Left lobe of liver (tissue), 2 donors: ENCODE data around the gene UBQLN3. TPM values are rescaled to one million over a fixed set of nuclear protein-coding genes. Genes with fewer than 3 reads are reported as not detected.

Source experiments
- ATAC-seq: fragments of 200-7000 bp; cut with Tn5 transposase; one replicate; pipeline ENCODE4 v1.9.1; 2020; ENCODE audit warnings: mild to moderate bottlenecking, moderate library complexity
- DNase-seq: peaks from one replicate; pipeline ENCODE4 v3.0.0-alpha.2; 2020; ENCODE audit warnings: low spot score
- total RNA-seq: library from RNA; stranded (reverse); gene quantifications from one replicate; pipeline ENCODE4 v1.2.1, GENCODE V29; 2021
- donor health status: DM: no; HTN: no; CAD: no; lungs with moderate emphysema.
- donor health status: DM: no; HTN: yes; CAD: no.

Gene UBQLN3
- not detected for total RNA-seq

DNA sequence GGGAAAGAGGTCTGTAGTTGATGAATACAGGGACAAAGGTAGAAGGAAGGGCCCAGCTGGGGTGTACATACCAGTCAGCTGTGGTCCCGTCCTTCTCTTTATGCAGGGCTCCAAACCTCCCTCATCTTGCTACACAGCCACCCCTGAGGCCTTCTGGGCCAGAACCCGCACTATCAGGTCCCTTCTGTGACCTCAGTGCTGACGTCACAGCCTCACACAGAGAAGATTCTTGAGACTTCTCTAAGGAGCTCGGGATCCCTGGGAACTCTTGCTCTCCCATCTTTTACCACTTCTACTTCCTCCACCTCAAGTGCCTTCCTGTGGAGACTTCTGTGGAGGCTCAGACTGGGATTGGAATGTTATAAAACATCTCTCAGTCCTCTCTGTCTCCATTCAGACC lies at the start of gene UBQLN3:
Gene UBQLN3 (minus strand): TSS at position 155 of the 400 bp plus-strand sequence. CDS start 399 bp downstream, outside the sequence.
- ATAC-seq (no peak), DNase-seq (no peak)

DNA sequence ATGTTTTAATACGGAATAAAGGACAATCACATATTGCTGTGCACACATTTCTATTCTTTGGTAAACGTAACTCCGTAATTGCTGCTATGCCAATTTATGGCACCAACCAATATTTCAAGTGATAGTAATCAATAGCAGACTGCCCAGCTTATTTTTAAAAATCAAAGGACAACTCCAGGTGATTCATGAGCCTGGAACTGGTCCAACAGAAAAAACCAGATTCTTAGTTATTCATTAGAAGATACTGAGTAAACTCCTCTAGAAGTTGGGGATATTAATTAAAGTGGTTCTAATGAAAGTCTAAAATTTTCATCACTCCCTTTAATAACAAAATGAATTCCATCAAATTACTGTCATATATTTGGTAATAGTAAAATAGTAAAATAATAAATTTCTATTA lies 48.0 kb upstream of the UBQLN3 start:
- no peak for DNase-seq
- no peak for ATAC-seq

DNA sequence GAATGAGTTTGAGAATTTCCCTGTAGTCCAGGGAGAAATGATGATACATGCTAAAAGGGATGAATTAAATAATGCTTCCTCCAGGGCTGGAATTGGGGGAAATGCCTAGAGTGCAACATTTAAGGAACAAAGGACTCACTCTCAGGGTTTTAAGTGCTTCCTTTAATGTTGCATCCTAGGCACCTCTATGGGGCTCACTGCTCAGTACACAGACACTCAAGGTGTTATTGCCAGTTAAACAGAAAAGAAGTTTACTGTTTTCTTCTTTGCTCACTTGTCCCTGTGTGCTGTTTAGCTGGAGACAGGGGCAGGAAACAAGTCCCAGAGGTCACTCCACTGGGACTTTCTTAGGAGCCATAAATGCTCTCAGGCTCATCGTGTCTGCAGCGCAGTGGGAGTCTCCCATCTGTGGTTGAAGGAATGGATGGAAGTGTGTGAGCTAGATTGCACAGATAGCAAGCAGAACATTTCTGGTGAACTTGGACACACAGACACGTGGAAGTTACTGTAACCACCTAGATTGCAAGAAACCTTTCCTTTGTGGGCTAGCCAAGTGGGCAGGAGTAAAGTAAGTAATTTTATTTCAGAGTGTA lies 46.9 kb upstream of the UBQLN3 start:
- DNase-seq = no peak

DNA sequence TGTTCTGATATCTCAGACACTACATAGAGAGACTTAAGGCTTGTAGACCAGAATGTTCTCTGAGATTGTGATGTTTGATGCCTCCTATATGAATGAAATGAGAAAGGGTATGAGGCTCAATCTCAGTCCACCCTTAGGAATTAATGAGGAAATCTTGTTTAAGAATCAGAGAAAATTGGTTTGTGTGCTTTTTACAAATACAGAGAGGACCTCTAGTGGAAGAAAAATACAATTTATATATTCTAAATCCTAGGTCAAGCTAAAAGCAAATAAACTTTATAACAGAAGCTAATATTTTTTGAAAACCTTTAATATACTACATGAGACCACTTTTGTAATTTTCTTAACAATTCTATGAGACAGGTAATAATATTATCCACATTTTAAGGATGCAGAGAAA lies 43.6 kb upstream of the UBQLN3 start:
- DNase-seq = no peak
- ATAC-seq = no peak

More for the DNA sequence above, 46.9 kb upstream of the UBQLN3 start:
- no peak for ATAC-seq

DNA sequence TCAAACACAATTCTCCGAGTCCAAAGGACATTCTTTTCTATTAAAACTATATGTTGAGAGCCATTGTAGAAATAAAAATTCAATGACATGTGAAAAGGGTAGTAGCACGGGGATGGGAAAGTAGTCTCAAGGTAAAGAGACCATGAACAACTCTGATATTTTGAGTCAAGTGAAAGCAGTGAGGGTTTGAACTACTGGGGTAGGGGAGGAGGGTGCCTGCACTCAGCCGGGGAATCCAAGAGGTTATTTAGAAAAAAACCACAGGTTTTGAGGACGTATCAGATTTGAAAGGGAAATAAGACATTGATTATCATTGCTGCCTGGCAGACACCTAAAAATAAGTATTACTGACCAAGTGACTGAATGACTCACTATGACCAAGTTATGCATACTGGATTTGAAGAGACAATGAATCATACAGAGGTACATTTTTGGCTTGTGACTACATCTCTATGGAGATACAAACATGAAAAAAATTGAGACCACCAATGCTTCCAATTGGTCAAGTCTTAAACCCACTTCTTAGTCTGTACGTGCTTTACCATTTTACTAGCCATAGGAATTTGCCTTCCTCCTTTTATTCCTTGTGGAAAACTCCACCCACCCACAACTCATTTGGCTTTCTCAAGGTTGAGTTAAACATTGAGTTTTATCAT lies 40.8 kb upstream of the UBQLN3 start:
- DNase-seq (no peak), ATAC-seq (no peak)

- DNase-seq (no peak), ATAC-seq (no peak)
These were observed 38.7 kb upstream of the UBQLN3 start, which contains the start of gene OR52H1 for GRCh38 chr11:5548440-5548839. TSS of gene OR52H1 (minus strand) at chr11:5548540. CDS start at chr11:5545505, 3,035 bp downstream.

GRCh38 chr11:5547982-5548381 lies 38.2 kb upstream of the UBQLN3 start:
- ATAC-seq (no peak), DNase-seq (no peak)

DNA sequence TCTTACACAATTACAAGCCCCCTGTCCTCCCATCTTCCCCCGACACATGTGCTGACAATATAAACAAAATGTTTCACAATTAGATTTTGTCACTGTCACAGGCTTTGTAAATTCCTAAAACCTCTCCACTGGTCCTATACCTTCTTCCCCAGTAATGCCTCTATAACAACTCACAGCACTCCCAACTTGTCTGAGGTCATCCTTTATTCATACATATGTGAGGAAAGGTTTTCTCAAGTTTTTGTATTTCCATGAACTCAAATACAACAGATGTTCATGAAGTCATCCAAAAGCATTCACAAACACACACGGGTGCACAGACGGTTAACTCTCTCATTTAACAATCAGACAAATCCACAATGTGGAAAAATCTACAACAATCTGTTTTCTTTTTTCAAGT lies 36.7 kb upstream of the UBQLN3 start:
- no peak for ATAC-seq
- no peak for DNase-seq

GRCh38 chr11:5541427-5541826 lies 31.7 kb upstream of the UBQLN3 start:
- ATAC-seq (no peak), DNase-seq (no peak)

GRCh38 chr11:5536482-5536881 lies 26.7 kb upstream of the UBQLN3 start:
- ATAC-seq (no peak), DNase-seq (no peak)

DNA sequence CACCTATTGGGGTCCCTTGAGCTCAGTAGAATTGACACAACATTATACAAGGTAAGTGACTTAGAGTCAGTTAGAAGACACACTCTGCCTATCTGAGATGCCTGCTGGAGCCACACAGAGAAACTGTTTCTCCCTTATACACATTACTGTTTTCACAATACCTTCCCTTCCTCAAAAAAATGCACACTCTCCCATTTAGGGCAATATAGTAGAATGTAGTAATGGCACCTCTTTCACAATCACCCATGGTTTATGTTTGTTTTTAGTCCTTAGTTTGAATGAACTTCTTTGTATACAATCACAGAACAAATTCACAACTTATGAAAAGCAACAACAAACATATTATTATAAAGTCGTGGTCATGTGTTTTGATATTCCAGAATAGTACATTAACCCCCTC lies 24.3 kb upstream of the UBQLN3 start:
- ATAC-seq = no peak
- DNase-seq = no peak

GRCh38 chr11:5531053-5531831 lies 21.5 kb upstream of the UBQLN3 start:
- DNase-seq = no peak
- ATAC-seq = no peak

DNA sequence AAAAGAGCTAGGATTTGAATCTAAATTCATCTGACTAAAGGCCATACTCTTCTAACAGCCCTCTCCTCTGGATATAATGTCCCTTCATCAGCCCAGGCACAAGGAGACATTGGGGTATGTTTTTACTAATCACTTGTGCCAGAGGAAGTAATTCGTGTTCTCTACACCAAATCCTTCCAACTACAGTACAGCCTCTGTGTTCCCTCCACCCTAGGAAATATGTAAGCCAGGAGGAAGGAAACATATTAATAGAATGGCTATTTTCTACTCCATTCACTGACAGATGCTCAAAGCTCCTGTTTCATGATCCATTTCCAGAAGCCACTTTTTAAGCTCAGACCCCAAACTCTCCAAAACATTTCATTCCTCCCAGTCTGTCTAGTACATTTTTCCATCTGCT lies 18.7 kb upstream of the UBQLN3 start:
- no peak for DNase-seq
- ATAC-seq = no peak

DNA sequence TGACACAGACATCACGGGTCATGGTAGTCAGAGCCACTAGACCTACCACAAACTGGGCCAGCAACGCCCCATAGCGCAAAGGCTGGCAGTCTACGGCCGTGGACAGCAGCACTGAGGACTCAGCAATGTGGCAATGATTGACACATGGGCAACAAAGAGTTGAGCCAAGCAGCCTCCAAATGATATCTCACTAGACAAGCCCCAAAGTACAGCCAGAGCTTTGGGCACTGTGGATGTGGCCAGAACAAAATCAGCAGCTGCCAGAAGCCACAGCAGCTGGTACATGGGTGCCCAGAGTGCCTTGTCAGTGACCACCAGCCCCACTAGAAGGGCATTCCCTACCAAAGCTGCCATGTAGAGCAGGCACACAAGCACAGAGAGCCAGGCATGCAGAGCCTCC lies 18.0 kb upstream of the UBQLN3 start:
- DNase-seq (no peak), ATAC-seq (no peak)

- ATAC-seq (no peak), DNase-seq (no peak)
These were observed 15.0 kb upstream of the UBQLN3 start for GRCh38 chr11:5524756-5525155.

DNA sequence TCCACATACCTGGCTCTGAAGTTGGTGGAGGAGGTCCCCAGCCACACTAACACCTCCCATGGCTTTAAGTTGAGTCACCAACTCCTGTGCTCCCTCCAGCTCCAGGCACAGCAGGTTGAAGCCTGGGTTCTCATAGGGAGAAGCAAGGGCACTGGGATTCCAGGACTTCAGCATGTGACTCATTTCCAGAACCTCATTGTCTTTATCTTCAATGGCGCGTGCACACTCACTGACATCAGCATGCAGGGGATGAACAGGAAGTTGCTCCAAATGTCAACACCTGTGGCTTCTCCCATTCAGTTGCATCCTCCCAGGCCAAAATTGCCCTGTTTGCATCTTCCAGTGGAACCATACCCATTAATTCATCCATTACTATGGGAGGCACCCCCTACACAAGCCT lies 12.6 kb upstream of the UBQLN3 start:
- DNase-seq (no peak), ATAC-seq (no peak)

DNA sequence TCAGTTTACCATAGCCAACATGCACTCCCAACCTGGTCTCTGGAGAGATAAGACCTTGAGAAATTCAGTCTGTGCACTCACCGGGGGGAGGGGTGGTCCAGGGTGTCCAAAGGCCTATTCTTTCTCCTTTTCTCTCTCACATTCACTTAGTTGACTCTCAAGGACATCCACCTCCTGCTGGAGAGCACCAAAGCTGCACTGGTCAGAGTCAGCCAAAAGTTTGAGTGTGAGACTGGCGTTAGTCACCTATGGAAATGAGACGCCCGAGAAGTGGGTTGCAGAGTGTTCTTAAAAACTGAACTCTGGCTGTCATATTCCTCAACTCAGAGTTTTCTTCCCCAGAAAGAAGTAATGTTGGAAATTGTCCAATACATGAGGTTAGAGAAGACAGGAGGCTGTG lies 11.8 kb upstream of the UBQLN3 start:
- no peak for ATAC-seq

DNA sequence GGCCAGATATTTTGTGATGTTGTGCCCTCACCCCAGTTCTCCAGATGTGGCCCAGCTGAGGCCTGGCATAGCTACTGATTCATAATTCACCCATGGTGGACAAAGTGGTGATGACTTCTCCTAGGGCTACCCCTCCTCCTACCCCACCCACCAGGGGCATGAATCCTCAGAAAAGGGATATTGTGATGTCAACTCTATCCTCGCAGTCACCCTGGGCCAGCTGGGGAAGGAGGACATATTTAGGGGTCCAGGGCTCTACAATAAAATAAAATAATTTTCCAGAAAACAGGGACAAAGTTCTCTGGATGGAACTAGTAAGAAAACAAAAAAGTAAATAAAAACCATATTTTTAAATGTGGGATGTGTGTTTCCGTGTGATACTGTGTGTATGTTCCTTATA lies 6.8 kb upstream of the UBQLN3 start, which contains the start of gene UBQLNL:
Gene UBQLNL (minus strand): TSS at position 101 of the 400 bp plus-strand sequence. CDS start 258 bp downstream, outside the sequence.
- DNase-seq (no peak), ATAC-seq (no peak)

More for the DNA sequence above, 11.8 kb upstream of the UBQLN3 start:
- DNase-seq = no peak

DNA sequence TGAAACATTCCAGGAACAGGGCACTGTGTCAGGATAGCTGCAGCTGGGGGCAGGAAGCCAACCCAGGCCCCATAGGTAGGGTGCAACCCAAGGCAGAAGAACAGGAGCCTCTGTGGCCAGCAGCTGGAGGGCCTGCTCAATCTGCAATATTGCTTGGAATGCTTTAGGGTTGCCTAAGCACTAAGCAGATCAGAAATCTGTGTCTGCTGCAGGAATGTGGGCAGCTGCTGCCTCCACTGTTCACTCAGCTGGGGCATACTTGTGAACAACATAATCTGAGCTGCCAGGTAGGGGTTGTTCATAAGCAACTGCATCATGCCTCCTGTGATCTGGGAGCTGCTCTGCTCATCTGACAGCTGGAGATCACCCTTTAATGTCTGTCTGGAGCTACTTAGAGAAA lies 5.1 kb upstream of the UBQLN3 start:
- DNase-seq = no peak
- no peak for ATAC-seq

- ATAC-seq = no peak
These were observed 1.2 kb downstream of the UBQLN3 start for GRCh38 chr11:5508605-5509004.

GRCh38 chr11:5507933-5508305 lies 1.8 kb downstream of the UBQLN3 start:
- DNase-seq = no peak
- ATAC-seq = no peak

More at GRCh38 chr11:5508605-5509004, 1.2 kb downstream of the UBQLN3 start:
- no peak for DNase-seq
